Measurements from ENCODE around the gene RFK. TPM values are rescaled to one million over a fixed set of nuclear protein-coding genes. Genes with fewer than 3 reads are reported as not detected.
A peak's percentile ranks its signal among the peaks of the same experiment; 100 is the strongest.

Gene RFK
- polyA plus RNA-seq, 1 donor from 2014 or later: 131 TPM

- Histone ChIP-seq H3K9me2 (ENCODE audit: insufficient read depth, low read length) (no peaks in the 10 kb centered on the region), H3K79me2 (replicated peaks; ENCODE audit: insufficient read depth, low read length) (peaks cover 14% of the 10 kb centered on the region), H3K9me3 (ENCODE audit: low read length) (no peaks in the 10 kb centered on the region), H3K4me2 (ENCODE audit: low read length) (peak overlapping the region; percentile 85), H3F3A (ENCODE audit: insufficient read depth, low read length, poor library complexity, severe bottlenecking) (peaks cover 17% of the 10 kb centered on the region), H3K36me3 (ENCODE audit: insufficient read depth, low read length) (no peaks in the 10 kb centered on the region), H3K9ac (ENCODE audit: low read length) (peak overlapping the region; percentile 88), H3K27ac (ENCODE audit: low read length) (peak overlapping the region; percentile 91), H2AFZ (ENCODE audit: low read depth, low read length) (peak overlapping the region; percentile 93), H4K20me1 (ENCODE audit: insufficient read depth) (no peaks in the 10 kb centered on the region), H3K4me3 (ENCODE audit: low read length) (peak overlapping the region; percentile 100), H3K27me3 (ENCODE audit: insufficient read depth, low read depth, low read length) (no peaks in the 10 kb centered on the region)
- no peak for TF ChIP-seq CTCF (IDR thresholded peaks at IDR 0.05; ENCODE audit: poor library complexity, severe bottlenecking)
- no peak for TF ChIP-seq EZH2 (IDR thresholded peaks at IDR 0.05; ENCODE audit: borderline replicate concordance, insufficient read depth, low read length, poor library complexity, severe bottlenecking)
These were observed 680 bp upstream of the RFK start for GRCh38 chr9:76394960-76395252.

GRCh38 chr9:76390656-76391055, 3.6 kb downstream of the RFK start:
- H3F3A ChIP-seq (ENCODE audit: insufficient read depth, low read length, poor library complexity, severe bottlenecking): peaks cover 12% of the 10 kb centered on the region
- no peaks in the 10 kb centered on the region for H3K36me3 ChIP-seq (ENCODE audit: insufficient read depth, low read length)
- H3K4me2 ChIP-seq (ENCODE audit: low read length): no peak overlapping the region
- no peaks in the 10 kb centered on the region for H3K9me3 ChIP-seq (ENCODE audit: low read length)
- no peak overlapping the region for H3K27ac ChIP-seq (ENCODE audit: low read length)
- no peaks in the 10 kb centered on the region for H3K9me2 ChIP-seq (ENCODE audit: insufficient read depth, low read length)
- no peak overlapping the region for H2AFZ ChIP-seq (ENCODE audit: low read depth, low read length)
- no peak overlapping the region for H3K4me3 ChIP-seq (ENCODE audit: low read length)
- no peaks in the 10 kb centered on the region for H4K20me1 ChIP-seq (ENCODE audit: insufficient read depth)
- TF ChIP-seq RAD21 (conservative IDR thresholded peaks at IDR 0.05): no peak
- no peak for TF ChIP-seq CTCF (IDR thresholded peaks at IDR 0.05; ENCODE audit: poor library complexity, severe bottlenecking)
- TF ChIP-seq MXI1 (conservative IDR thresholded peaks at IDR 0.05; ENCODE audit: poor library complexity, severe bottlenecking): no peak
- TF ChIP-seq TAF1 (IDR thresholded peaks at IDR 0.05; ENCODE audit: low read depth): no peak
- no peak for TF ChIP-seq POLR2AphosphoS5 (IDR thresholded peaks at IDR 0.05)
- TF ChIP-seq EZH2 (IDR thresholded peaks at IDR 0.05; ENCODE audit: borderline replicate concordance, insufficient read depth, low read length, poor library complexity, severe bottlenecking): no peak
- TF ChIP-seq SMC3 (conservative IDR thresholded peaks at IDR 0.05; ENCODE audit: poor library complexity): no peak
- no peak for TF ChIP-seq EP300 (conservative IDR thresholded peaks at IDR 0.05; ENCODE audit: poor library complexity, severe bottlenecking)
- no peak for TF ChIP-seq REST (IDR thresholded peaks at IDR 0.05; ENCODE audit: borderline replicate concordance)
- H3K9ac ChIP-seq (ENCODE audit: low read length): no peak overlapping the region
- no peaks in the 10 kb centered on the region for H3K27me3 ChIP-seq (ENCODE audit: insufficient read depth, low read depth, low read length)
- peaks cover 14% of the 10 kb centered on the region for H3K79me2 ChIP-seq (replicated peaks; ENCODE audit: insufficient read depth, low read length)
